LNCAP (cell line): ENCODE data around the gene MSI2.

Experiments
- TF ChIP-seq, protein P1 (sequence below): fragments of 450-650 bp; IDR thresholded peaks from 2 replicates; pipeline ENCODE4 v1.5.1; 2017; ENCODE audit warnings: mild to moderate bottlenecking

The MSI2 gene

DNA sequence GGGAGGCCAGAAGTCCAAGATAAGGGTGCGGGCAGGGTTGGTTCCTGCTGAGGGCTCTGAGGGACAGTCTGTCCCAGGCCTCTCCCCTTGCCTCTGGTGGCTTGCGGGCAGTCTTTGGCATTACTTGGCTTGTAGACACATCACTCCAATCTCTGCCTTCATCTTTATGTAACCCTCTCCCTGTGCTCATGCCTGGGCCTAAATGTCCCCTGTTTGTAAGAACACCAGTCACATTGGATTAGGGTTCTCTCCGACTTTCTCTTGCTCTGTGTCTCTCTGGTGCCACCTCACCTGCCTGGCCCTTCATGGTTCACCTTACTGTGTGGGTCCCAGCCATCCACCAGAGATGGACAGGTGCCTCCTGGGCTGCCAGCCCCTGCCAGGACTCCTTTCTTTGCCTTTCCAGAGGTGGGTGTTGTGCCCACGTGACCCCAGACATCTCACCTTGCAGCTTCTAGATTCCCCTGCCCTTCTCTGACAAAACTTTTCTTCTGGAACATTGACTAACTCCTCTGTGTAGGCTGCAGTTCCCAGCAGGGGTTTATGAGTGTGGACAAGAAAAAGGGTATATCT is 205.8 kb downstream of the MSI2 start:
- TF ChIP-seq, protein P1, sequence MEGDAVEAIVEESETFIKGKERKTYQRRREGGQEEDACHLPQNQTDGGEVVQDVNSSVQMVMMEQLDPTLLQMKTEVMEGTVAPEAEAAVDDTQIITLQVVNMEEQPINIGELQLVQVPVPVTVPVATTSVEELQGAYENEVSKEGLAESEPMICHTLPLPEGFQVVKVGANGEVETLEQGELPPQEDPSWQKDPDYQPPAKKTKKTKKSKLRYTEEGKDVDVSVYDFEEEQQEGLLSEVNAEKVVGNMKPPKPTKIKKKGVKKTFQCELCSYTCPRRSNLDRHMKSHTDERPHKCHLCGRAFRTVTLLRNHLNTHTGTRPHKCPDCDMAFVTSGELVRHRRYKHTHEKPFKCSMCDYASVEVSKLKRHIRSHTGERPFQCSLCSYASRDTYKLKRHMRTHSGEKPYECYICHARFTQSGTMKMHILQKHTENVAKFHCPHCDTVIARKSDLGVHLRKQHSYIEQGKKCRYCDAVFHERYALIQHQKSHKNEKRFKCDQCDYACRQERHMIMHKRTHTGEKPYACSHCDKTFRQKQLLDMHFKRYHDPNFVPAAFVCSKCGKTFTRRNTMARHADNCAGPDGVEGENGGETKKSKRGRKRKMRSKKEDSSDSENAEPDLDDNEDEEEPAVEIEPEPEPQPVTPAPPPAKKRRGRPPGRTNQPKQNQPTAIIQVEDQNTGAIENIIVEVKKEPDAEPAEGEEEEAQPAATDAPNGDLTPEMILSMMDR: no peak

DNA sequence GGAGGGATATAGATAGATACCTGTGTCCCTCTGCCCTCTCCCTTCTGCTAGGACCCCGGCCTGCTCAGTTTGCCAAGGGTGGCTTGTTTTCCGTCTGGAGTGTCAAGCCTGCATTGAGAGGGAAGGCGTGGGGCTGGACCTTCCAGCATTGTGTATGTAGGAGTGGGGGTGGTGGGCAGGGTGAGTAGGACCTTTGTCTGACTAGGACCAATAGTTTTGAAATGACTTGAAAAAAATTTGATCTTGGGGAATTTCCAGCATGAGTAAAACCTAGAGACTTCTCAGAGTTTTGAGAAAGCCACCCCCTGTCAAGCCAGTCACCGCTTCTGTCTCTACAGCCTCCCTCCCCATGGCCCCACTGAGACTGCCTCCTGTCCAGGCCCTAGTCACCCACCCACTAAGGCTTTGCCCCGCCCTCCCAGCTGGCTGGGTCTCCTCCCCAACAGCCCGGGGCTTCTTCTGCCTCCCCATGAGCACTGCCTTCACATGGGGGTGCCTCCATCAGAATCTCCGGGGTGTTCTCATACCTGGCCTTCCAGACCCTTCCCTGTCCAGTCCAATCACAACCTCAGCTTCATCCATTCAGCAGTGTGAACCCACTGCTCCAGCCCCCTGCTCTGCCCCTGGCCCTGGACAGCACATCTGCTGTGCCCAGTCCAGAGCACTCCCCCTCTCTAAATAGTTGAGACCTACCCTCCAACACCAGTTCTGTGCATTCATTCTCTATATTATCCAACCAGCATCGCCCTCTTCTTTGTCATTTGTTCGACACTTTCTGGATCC is 207.0 kb downstream of the MSI2 start:
- TF ChIP-seq, protein P1: no peak

DNA sequence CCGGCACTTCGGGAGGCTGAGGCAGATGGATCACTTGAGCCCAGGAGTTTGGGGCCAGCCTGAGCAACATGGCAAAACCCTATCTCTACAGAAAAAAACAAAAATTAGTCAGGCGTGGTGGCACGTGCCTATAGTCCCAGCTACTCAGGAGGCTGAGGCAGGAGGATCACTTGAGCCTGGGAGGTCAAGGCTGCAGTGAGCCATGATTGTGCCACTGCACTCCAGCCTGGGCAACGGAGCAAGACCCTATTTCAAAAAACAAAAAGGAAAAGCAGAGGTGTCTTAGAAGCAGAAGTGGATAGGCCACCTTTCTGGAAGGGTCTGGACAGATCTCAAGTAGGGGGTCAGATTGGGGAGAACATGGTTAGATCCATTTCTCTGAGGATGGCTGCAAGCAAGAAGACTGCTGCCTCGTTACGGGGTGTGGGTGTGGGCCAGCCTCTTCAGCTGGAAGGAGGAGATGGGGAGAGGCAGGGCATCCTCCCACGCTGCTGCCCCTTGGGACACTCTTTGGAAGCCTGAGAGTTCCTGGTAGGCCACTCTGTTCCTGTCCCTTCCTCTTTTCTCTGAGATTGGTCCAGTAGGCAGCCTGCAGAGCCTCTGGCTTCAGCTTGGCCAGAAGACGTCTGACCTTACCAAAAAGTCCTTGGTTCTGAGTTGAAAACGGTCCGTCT is 208.0 kb downstream of the MSI2 start:
- TF ChIP-seq, protein P1: no peak

DNA sequence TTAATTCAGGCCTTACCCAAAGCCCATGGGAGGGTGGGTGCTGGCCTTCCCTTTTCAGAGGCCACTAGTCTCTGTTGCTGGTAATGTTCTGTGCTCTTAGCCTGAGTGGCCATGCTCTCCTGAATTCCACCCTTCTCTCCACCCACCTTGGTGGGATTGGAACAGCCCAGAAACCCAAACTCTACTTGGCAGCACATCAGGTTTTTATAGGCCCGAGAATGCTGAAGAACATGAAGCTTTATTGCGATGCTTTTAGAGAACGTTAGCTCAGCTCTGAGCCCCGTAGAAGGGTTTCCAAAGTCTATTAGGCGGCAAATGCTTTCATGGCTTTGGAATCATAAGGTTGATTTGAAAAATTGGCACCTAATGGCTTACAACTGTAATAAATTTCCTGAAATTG is 209.3 kb downstream of the MSI2 start:
- TF ChIP-seq, protein P1: no peak

DNA sequence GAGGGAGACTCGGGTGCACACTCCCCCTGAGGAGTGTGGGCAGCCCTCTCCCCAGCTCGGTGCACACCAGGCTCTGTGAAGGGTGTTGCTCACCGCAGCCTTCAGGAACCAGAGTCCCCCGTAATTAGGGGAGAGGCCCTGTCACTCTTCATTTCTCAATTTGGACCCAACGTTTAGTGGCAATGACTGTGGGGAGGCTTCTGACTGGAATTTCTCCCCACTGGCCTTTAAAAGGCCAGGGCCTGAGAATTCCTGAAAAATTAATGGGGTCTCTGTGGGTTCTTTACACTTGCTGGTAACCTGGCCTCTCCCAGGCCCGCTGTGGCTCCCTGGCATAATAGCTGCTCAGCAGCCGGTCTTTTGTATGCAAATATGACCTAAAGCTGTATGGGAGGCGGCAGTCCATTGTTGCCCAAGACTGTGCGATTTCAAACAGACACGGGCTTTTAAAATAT is 209.7 kb downstream of the MSI2 start:
- TF ChIP-seq, protein P1: no peak

DNA sequence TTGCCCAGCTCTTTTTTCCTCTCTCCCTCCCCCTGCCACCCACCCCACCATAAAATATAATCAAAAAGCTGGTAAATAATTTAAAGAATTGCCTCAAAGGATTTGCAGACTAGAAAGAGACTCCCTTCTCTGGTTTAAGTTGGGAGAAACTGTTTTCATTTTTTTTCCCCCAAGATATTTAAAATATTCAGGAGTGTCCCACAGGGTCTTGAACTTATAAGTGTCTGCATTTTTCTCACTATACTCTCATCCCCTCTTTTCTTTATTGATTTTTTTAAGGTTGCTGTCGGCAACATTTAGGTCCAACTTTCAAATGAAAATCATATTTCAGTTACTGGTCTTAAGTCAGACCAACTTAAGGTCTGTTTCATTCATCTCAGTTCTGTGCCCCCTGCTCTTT is 210.2 kb downstream of the MSI2 start:
- TF ChIP-seq, protein P1: no peak

DNA sequence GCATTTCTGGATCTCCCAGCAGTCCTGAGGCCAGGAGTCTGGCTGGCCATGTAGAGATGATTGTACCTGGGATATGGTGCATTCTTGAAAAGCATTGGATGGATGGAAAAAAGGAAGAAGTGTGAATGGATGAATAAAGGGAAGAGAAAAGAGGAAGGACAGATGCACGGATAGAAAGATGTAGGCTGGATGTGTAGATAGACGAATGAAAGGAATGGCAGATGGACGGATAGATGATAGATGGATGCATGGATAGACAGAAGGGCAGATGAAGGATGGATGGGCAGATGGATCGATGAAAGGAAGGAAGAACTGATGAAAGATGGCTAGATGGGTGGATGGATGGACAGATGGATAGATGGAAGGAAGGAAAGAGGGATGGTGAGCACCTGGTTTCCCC is 210.9 kb downstream of the MSI2 start:
- TF ChIP-seq, protein P1: no peak
